Endothelial cell of umbilical vein (primary cell): Measurements from ENCODE around the gene SASH3.

Experiments used
- CTCF ChIP-seq, 2 donors: IDR thresholded peaks; 1 replicate in 1 of 2; 2 replicates in 1 of 2; pipeline ENCODE4 v1.5.1; 2011; ENCODE audit warnings: low read length in 2 of 2, mild to moderate bottlenecking in 2 of 2, moderate library complexity in 2 of 2, control low read depth in 1 of 2, inconsistent platforms in 1 of 2, low read depth in 1 of 2; ENCODE audit not compliant: insufficient read depth in 1 of 2; ENCODE audit errors: extremely low read depth in 1 of 2
- EZH2 ChIP-seq: IDR thresholded peaks from 2 replicates; pipeline ENCODE4 v1.6.1; 2012; ENCODE audit warnings: borderline replicate concordance, low read depth, mild to moderate bottlenecking, moderate library complexity, low read length, inconsistent platforms; ENCODE audit not compliant: severe bottlenecking
- JUN ChIP-seq: IDR thresholded peaks from 2 replicates; pipeline ENCODE4 v1.6.1; 2011; ENCODE audit warnings: borderline replicate concordance, low read depth; ENCODE audit not compliant: insufficient read length, insufficient read depth
- MAX ChIP-seq: IDR thresholded peaks from 2 replicates; pipeline ENCODE4 v1.6.1; 2011; ENCODE audit not compliant: insufficient read depth, insufficient read length
- POLR2A ChIP-seq: IDR thresholded peaks from 2 replicates; pipeline ENCODE4 v1.6.1; 2012; ENCODE audit warnings: low read depth, mild to moderate bottlenecking, control low read depth, low read length

GRCh38 chrX:129779086-129779672 is 570 bp upstream of the SASH3 start:
- no peak for TF ChIP-seq CTCF (IDR thresholded peaks at IDR 0.05; ENCODE audit: extremely low read depth in 1 of 2, insufficient read depth in 1 of 2, low read depth in 1 of 2, low read length in 2 of 2)
- no peak for TF ChIP-seq EZH2
- no peak for TF ChIP-seq POLR2A
- no peak for TF ChIP-seq JUN
- TF ChIP-seq MAX = no peak
